Pulmonary artery endothelial cell (primary cell): ENCODE data around the gene MAD1L1. TPM values are rescaled to one million over a fixed set of nuclear protein-coding genes. Genes with fewer than 3 reads are reported as not detected.

ENCODE experiments used
- DNase-seq: peaks from one replicate; pipeline ENCODE4 v3.0.0-alpha.2; 2011; ENCODE audit warnings: low read depth, low spot score
- total RNA-seq: library from RNA; depleted of rRNA; stranded (reverse); fragments of >200 nt; gene quantifications from 2 replicates; pipeline ENCODE4 v1.2.3, GENCODE V29; 2014

MAD1L1 gene
- total RNA-seq, 1 donor from 2014 or later = 53.2 TPM

DNA sequence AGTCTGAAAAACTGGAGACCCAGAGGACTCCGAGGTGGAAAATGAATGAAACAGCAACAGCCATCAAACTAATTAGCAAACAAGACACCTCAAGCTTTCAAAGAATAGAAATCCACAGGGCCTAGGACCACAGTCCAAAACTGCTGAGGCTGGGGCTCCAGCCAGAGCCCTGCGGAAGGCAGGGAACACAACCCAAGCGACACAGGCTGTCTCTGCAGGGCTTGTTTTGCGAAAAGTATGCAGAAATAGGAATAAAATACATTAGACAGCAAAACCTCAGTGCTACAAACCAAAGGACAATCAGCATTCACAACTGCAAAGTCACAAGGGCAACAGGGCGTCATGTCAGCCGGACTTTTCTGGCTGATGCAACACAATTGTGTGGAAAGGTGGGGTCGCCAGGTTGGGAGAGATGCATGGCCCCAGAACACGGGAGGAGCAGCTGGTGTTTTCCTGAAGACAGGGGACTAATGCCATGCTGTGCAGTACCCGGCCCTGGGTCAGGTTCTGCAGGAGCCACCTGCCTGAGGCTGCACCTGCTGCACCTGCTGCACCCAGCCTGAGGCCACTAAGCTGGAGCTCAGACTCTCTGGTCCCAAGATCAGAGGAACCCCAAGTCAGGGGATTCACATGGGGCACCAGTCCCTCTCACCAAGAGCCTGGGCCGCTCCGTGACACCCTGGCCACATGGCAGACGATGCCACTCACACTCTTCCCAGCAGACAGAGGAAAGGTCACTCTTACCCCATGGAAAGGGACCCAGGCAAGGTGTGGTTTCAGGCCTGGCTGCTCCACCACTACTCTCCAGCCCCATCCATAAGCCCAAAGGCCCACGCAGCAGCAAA, 74.2 kb downstream of the MAD1L1 start:
- DNase-seq = no peak

DNA sequence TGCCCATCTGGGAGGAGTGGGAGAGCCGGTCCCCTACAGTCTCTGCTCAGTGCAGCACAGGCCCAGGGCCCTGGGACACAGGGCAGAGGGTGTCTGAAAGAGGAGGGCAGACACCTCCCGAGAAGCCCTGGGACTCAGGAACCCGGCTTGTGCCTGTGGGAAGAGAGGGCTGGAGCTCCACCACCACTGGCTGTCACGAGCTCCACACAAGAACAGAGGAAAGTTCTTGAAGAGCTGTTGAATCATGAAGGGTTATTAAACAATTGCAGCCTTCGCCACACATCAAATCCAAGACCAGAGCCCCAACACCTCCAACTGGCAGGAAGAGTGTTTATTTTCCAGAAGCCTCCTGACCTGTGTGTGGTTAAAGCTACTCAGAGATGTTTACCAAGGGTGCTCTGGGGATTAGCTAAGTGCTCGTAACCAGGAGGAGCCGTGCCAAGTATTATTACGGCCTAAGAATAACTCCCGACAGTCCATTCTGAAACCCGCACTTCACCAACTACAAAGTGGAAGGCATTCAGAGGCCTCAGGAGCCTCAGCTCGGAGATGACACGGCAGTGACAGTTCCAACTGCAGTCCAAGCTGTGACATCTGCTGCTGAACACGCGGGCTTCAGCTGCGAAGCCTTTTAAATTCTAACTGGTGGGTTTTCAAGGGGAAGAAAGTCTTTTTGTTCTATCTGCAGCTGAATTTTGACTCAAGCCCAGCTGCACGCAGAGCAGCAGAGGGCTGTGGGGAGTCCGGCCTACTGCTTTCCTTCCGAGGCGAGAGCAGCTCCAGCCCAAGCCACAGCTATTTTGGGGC, 75.1 kb downstream of the MAD1L1 start:
- no peak for DNase-seq

DNA sequence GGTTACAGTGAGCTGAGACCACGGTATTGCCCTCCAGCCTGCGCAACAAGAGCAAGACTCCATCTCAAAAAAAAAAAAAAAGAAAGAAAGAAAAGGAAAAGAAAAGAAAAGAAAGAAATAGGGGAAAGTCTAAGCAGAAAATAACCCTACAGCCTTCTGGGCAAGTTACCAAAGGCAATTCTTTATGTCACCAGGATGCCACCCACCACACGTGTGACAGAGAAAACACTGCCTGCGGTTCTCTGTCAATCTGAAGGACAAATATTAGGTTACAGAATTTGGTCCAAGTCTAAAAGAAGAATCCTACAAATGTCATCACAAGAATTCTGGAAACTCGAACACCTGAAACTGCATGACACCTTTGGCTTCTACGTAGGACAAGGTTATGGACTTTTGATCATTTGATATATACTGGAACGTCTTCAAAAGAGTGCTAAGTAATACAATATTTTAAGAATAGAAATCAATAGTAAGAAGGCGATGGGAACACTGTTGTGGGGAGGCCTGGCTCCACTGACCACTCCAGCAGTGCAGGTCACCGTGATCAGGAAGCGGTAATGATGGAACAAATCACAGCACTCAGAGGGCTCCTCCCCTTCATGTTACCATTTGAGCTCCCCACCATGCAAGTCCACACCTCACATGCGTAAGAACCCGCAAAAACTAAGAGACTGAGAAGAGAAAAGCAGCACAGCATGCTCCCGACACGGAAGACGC, 75.8 kb downstream of the MAD1L1 start:
- DNase-seq = no peak

DNA sequence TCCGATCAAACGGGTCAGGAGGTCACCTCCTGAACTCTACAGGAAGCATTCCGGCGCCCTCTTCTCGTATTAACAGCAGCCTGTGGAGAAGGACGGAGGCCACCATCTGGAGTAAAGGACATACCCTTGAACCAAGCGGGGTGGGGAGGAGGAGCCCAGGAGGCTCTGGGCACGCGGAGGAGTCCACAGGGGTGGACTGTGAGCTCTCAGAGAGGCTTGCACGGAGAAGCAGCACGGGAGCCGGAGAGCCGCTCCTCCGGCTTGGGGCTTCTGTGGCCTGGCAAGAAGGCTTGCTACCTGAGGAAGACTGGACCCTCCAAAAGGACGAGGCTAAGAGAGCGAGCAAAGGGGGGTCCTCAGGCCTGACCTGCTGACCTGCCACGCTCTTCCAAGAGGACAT, 77.9 kb downstream of the MAD1L1 start:
- no peak for DNase-seq

DNA sequence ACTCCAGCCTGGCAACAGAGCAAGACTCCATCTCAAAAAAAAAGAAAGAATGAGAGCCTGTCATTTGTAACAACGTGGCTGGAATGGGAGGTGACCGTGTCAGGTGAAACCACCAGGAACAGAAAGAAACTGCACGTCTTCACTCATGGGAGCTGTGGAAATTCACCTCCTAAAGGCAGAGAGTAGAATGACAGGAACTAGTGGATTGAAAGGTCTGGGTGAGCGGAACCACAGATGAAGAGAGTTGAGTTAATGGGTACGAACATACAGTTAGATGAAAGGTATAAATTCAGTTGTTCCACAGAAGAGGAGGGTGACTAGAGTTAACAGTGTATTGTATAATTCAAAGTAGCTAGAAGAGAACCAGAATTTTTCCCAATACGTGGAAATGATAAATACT, 78.6 kb downstream of the MAD1L1 start:
- DNase-seq = no peak

DNA sequence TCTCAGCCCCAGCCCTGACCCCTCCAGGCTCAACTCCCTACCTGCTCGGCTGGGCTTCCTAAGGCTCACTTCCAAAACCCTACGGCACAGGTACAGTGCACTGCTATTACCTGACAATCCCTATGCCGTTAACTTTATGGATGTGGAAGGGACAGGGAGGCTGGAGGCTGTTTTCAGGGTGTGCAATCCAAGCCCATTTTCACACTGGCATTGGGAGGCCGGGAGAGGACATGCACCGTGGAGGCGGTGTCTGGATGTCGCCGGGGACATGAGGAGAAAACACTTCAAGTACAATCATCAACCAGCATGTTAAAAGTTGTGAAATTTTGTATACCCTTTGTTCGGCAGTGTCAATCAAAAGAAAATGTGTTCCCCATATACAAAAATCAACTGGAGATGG, 80.1 kb downstream of the MAD1L1 start:
- DNase-seq = no peak

DNA sequence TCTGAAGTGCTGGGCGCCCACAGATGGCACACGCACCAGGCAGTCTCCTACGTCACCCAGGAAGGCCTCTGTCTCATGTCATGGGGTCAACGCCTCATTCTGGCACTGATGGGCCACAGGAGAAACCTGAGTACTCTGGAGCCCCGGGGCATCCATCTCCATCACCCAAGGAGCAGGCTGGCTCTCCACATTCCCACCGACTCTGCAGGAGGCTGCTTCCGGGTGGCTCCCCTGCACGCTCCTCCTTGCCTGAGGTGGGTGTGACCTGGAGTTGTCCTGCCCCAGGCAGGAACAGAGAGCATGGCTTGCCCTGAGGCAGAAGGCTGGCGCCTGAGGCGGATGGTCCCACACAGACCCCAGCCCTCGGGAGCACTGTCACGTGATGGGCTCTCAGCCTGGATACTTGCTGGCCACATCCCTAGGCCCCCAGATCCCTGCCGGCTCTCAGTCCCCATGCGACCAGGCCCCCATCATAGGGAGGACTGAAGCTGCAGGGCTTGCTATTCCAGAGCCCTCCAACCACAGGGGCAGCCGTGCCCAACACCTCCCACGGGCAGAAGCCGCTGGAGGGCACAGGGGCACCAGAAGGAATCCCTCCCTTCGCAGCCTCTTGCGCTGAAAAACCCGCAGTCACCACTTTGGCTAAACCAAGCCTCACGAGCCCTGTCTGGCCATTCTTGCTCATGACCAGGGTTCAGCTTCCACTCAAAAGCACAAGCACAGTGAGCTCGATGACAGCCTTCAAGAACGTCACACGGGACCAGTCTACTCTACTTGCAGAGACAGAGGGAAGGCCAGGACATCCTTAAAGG, 80.7 kb downstream of the MAD1L1 start:
- no peak for DNase-seq

DNA sequence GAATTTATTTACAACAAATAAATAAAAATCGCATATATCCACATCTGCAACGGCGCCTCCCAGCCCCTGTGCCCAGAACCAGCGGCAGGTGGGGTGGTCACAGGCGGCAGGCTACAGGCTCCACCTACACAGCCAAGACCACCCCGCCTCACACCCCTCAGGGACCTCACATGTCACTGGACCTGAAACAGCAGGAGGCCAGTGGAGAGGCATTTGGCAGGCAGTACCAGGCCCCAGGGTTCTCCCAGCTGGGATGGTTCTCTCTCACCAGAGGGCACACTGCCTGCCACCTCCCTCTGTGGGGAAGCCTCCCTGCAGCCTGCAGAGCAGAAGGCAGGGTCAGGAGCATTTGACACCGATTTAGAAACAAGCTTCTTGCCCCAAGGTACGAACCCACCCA, 81.5 kb downstream of the MAD1L1 start:
- no peak for DNase-seq

DNA sequence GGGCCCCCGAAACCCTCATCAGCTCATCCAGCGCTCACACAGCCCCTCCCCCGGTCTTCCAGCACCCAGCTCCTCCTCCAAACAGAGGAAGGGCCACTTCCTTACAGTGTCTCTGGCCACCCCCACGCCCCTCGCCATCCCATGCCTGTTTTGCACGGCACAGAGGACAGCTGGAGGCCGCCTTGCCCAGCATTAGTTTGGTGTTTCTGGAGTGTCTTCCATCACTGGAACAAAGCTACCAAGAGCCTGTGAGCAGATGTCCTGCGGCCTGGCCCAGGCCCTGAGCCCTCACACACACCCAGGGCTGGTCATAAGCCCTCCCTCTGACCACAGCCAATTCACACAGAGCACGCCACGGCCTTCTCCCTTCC, 82.3 kb downstream of the MAD1L1 start:
- no peak for DNase-seq

DNA sequence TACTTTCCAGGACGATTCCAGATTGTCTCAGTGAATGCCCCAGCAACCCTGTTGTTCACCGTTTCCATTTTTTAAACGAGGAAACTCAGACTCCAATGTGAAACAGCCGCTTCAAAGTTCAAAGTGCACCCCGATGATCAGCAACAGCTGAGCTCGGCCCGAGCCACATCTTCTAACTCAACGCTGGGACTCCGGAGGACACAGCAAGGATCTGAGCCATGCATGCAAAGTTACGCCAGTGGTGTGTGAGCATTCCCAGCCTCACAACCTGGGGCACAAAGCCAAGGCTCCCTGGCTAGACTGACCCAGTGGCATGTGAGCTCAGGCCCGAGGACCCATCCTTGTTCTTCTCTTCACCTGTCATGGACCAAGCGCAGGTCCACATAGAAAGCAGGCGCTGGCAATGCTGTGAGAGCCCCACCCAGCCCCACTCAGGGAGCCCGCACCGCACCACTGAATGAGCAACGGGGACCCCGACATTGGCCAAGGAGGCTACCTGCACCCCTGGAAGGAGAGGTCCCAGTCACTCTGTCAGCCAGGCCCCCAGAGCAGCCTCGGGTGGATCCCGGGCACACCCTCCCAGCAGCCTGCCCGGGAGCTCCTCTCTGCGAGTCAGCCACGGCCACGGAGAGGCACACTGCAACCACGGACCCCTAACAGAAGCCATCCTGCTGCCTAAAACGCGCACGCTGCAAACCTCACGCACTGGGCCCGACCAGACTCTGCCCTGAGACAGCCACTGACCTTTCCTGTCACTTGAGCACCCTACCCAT, 82.9 kb downstream of the MAD1L1 start:
- DNase-seq = no peak

DNA sequence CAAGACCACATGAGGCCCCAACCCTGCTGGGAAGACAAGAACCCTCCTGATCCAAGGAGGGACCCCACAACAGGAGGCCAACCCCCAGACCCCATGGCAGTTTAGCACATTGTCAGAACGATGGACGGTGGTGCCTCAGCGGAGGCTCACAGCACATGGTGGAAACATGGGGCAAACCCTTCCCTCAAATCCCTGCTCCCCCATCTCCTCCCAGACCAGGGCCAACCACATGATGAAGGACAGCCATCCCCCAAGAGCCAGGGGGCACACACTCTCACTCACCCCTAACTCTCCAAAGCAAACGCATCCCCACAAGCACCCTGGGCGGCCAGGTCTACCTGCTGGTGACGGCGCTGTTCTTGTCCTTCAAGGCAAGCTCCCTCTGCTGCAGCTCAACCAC, 83.9 kb downstream of the MAD1L1 start:
- DNase-seq = no peak

DNA sequence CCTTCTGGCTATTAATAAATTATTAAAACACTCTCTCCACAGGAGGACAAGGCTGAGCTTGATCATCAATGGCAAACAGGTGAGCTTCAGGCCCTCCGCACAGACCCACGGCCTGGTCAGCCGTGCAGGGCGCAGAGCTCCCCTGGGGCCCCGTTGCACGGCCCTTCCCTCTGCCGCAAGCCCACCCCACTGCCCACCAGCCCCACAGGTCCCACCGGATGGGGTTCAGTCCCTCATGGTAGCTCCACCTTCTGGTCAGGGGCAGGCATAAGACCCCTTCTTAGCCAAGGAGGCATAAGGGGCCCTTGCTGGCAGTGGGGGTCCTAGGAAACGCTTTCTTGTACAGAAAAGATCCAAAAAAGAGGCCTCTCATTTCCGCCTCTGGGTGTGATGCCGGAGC, 84.6 kb downstream of the MAD1L1 start:
- no peak for DNase-seq

DNA sequence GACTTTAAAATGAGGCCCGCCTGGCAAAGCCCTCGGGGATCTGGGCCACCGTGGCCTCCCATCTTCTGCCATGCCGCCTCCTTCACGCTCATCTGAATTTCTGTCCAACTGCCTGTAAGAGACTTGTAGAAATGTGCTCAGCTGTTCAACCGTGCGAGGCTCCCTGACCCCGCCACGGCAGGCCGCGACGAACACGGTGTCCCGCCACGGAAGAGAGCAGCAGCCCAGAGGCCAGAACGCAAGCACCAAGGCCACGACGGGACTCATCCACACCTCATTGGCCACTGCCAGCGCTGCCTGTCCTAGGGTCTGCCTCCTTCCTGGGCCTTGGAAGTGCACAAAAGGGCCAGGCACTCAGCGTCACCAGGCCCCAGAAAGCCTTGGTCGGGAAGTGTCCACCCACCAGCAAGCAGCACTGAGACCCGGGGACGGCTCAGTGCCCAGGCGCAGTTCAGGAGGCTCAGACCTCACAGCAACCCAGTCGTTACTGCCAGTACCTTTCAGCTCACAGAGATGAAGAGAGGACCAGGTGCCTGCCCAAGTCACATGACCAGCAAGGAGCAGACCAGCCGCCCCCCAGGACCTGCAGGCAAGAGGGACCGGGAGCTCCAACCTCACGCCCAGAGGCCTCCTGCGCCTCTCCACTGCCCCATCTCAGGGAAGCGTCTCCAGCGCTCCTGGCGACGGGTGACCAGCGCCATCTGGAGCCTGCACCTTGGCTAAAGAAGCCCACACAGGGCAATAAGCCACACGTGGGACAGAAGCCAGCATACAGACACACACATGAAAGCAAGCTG, 85.9 kb downstream of the MAD1L1 start:
- no peak for DNase-seq

DNA sequence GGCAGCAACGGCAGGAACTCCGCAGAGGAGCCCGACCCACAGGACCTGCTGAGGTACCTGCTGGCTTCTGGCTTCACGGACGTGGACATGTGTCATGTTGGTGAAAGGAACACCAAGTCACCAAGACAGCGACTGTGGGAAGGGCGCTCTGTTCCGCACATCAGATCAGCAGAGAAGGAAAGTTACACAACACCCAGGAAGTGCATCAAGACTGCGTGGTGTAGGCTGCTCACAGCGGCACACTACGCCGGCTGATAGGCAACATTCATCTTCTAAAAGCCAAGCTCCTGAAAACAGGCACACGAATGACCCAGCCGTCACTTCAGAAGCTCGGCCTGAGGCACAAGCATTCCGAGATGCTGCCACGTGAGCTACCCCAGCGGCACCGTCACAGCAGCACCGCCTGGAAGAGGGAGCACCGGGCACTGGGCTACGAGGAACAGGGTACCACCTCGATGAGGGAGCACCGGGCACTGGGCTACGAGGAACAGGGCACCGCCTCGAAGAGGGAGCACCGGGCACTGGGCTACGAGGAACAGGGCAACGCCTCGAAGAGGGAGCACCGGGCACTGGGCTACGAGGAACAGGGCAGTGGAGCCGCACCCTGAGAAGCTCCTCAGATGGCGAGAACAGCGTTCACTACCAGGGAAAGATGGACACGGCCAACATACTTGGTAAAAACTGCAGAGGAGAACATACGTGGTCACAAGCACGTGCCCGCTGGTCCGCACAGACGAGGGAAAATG, 86.7 kb downstream of the MAD1L1 start:
- no peak for DNase-seq

DNA sequence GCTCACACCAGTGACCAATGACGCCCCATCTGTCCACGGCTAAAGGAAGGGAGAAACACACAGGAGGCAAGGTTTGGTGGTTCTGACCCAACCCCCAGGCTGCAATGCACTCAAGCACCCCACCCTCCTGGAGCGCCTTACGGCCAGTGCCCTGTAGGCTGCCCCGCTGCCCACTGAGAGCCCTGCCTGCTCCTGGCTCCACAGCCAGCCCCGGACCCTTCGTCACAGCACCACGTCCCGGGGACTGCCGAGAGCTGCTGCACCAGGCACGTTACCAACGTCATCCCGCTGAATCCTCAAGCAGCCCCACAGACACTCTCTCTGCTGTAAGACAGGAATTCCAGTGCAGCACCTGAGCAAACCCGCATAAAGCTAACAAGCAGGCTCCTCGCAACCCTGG, 87.8 kb downstream of the MAD1L1 start:
- DNase-seq = no peak

DNA sequence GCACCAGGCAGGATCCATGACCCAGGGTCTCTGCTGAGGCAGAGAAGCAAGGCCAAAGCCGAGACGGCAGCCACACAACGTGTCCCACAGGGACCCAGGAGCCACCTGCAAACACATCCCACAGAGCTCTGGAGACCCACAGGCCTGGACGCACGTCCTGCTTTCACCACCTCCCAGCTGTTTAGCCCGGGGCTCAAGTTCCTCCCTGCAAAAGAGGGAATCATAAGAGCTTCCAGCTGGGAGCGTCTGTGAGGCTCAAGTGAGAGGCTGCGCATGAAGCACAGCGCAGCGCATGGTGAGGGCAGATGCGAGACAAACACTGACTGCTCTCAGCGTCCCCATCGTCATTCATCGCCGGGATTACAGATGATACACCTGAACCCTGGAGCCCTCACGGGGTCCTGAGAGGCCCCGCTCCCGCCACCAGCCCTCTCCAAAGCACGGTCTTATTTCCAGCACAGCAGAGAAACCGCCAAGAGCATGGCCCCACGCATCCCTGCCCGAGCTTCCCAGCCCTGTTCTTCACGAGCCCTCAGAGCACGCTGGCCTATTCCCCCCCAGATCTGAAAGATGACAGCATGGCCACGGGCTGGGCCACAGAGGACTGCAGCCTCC, 88.7 kb downstream of the MAD1L1 start:
- DNase-seq = no peak

DNA sequence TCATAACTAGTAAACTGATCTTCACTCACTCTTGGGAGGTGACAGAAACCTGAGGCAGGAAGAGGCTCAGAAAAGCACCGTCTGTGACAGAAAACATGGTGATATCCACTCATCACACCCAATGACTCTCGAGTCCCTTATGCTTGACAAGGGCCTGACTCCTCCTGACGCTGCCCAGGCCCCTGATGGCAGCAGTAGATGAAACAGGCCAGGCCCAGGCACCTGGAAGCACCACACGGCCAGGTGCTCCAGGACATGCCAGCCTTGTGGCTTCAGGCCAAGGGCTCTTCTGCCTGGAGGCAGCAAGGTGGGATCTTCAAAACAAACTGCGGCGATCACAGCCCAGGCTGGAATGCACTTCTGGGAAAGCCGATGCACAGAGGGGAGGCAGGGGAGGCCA, 89.3 kb downstream of the MAD1L1 start:
- DNase-seq = no peak

DNA sequence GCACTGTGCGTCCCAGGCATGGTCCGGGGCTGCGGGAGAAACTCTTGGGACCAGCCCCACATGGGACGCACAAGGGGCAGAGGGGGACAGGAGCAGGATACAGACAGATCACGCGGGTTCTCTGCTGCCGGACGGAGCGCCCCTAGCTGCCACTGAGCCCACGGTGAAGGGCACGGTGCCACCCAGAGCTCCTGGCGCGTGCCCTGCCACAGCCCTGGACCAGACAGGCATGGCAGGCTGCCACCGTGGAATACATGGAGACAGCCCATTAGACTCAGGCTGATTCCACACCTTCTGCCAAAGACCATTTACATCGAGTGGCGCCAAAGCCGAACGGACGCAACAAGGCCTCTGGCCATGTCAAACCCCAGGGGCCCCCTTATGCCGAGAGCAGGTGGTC, 90.4 kb downstream of the MAD1L1 start:
- no peak for DNase-seq

DNA sequence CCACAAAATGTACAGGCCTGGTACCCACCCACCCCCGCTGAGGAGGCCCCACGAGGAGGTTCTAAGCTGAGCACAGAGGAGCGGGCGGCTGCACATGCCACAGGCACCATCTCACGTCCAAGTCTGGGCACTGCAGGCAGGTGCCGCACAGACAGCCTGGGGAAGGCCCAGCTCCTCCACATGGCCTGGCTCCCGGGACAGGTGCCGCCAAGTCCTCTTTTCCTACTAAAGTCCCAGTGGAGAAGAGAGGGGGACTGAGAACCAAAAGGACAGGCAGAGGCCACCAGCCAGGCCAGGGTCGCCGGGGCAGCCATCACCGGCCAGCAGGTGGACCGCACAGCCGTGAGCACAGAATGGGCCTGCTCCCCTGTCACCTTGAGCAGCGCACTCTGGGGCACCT, 91.1 kb downstream of the MAD1L1 start:
- no peak for DNase-seq
